Measurements from ENCODE around the gene COL18A1. TPM values are rescaled to one million over a fixed set of nuclear protein-coding genes. Genes with fewer than 3 reads are reported as not detected.

Gene COL18A1
- total and polyA plus RNA-seq, 2 of the 8 experiments (the other 6 are each of a cell fraction or from before 2014, with no cell fraction given), result 145 to 201 TPM

- Histone ChIP-seq H2AFZ (ENCODE audit: low read length) (no peak overlapping the region), H3K18ac (ENCODE audit: extremely low read depth, low read length) (peak overlapping the region; percentile 19; the same call in 1 of the 2 replicates), H4K5ac (ENCODE audit: insufficient read length, low read depth, low read length) (no peak overlapping the region), H4K91ac (replicated peaks; ENCODE audit: insufficient read length, low read length) (no peak overlapping the region), H3K9ac (replicated peaks in 1 of 4; ENCODE audit: extremely low read depth in 1 of 4, low read depth in 3 of 4, low read length in 3 of 4) (no peak overlapping the region; a peak in 1 of 7 replicates), H3K27me3 (replicated peaks in 1 of 4; ENCODE audit: control insufficient read depth in 3 of 4, extremely low read depth in 1 of 4, insufficient read depth in 3 of 4, low read length in 3 of 4) (no peaks in the 10 kb centered on the region), H3K4me3 (ENCODE audit: extremely low read depth in 1 of 4, insufficient read depth in 2 of 4, low read depth in 3 of 4, low read length in 4 of 4) (no peak overlapping the region), H3K4ac (replicated peaks; ENCODE audit: insufficient read length, low read depth, low read length) (no peak overlapping the region), H3K4me2 (ENCODE audit: insufficient read depth in 1 of 2, low read depth in 2 of 2, low read length in 2 of 2) (no peak overlapping the region), H2BK5ac (ENCODE audit: low read depth, low read length) (peak overlapping the region; percentile 52), H3K9me3 (ENCODE audit: insufficient read depth in 2 of 2, low read depth in 1 of 2, low read length in 1 of 2) (no peaks in the 10 kb centered on the region), H3K79me1 (ENCODE audit: low read depth, low read length) (peaks cover 27% of the 10 kb centered on the region), H4K20me1 (replicated peaks in 1 of 2; ENCODE audit: control insufficient read depth in 1 of 2, insufficient read depth in 2 of 2, low read length in 2 of 2) (peaks cover 18 to 59% of the 10 kb centered on the region in 2 experiments), H2AK5ac (ENCODE audit: low read depth, low read length) (no peak overlapping the region), H3K4me1 (replicated peaks in 1 of 4; ENCODE audit: control insufficient read depth in 3 of 4, insufficient read depth in 4 of 4, low read length in 3 of 4) (peaks cover 0 to 51% (median 41%) of the 10 kb centered on the region in 4 experiments; a peak in 6 of 7 replicates), H3K56ac (replicated peaks; ENCODE audit: insufficient read length, low read depth, low read length) (no peak overlapping the region), H2BK15ac (ENCODE audit: low read length) (no peak overlapping the region), H3K36me3 (ENCODE audit: control insufficient read depth in 2 of 4, insufficient read depth in 4 of 4, low read length in 3 of 4) (0 out of 8 replicates have a peak, but pooled peaks cover 0 to 3% (median 0%) of the 10 kb centered on the region in 4 experiments), H3K79me2 (ENCODE audit: control insufficient read depth in 1 of 2, insufficient read depth in 2 of 2, low read length in 2 of 2) (peaks cover 6 to 93% of the 10 kb centered on the region in 2 experiments; a peak in 3 of 4 replicates), H2BK20ac (ENCODE audit: low read length) (no peak overlapping the region), H4K8ac (ENCODE audit: extremely low read depth, insufficient read depth, low read length) (no peak overlapping the region), H3K27ac (ENCODE audit: low read depth, low read length) (0 out of 2 replicates have a peak overlapping the region, but pooled peaks have one; percentile 29), H3K14ac (ENCODE audit: insufficient read length) (no peak overlapping the region), H2BK120ac (replicated peaks; ENCODE audit: low read depth, low read length) (no peak overlapping the region), H3K23ac (ENCODE audit: insufficient read length) (no peak overlapping the region), H2BK12ac (ENCODE audit: low read depth, low read length) (0 out of 2 replicates have a peak overlapping the region, but pooled peaks have one; percentile 50), H3K23me2 (ENCODE audit: low read depth, low read length) (no peaks in the 10 kb centered on the region)
- DNase-seq (ENCODE audit: low read depth in 1 of 2, low spot score in 2 of 2), result no peak
- POLR2A ChIA-PET (ENCODE audit: partially characterized antibody), result interaction anchor here (1.1 to 2.5 kb wide), 5 partner anchors 13 to 63 kb away, joined by 5 to 13 read pairs (median 7); no protein-coding TSS in a partner anchor
- WGBS, 2 experiments (ENCODE audit: extremely low coverage in 1 of 2, insufficient coverage in 1 of 2, insufficient read length in 1 of 2, insufficient replicate concordance in 2 of 2, low coverage in 1 of 2, low lambda C conversion rate in 2 of 2, missing lambda C conversion rate in 1 of 2), result 92% methylated on average over 32 of the region's 32 CpGs; no CpG with 5 or more reads in 1 of the 2 experiments
- CTCF ChIA-PET (ENCODE audit: partially characterized antibody), result interaction anchor here (0.9 to 1.8 kb wide), 7 partner anchors 21 to 140 kb away, joined by 3 to 7 read pairs (median 3); no protein-coding TSS in a partner anchor
- no peak for FAIRE-seq
- TF ChIP-seq POLR2AphosphoS5 (IDR thresholded peaks at IDR 0.05; ENCODE audit: low read depth, low read length), result no peak
- no peak for TF ChIP-seq SIRT6 (IDR thresholded peaks at IDR 0.05; ENCODE audit: low read length)
Measured at GRCh38 chr21:45429221-45430175, 24.5 kb downstream of the COL18A1 start.

Data from H1 (cell line).